HCT116 (cell line): ENCODE data around the gene GXYLT2. TPM values are rescaled to one million over a fixed set of nuclear protein-coding genes. Genes with fewer than 3 reads are reported as not detected.

Experiments
- ATAC-seq: fragments of 200-7000 bp; cut with Tn5 transposase; 2 replicates; pipeline ENCODE4 v1.9.1; 2020; ENCODE audit warnings: mild to moderate bottlenecking, moderate library complexity
- BruUV-seq: library from RNA; stranded (reverse); fragments of 400-500 nt; replicated peaks from 2 replicates; lab custom pipeline; 2021; lab: Mats Ljungman, UMichigan
- CTCF ChIA-PET: fragments of 300-600 bp; sonication (Branson Sonifier 250); formaldehyde crosslinking; loops from one replicate; lab custom pipeline; 2021; ENCODE audit warnings: antibody characterized with exemption; lab: Charles Lee
- POLR2A ChIA-PET: fragments of 300-600, 350-600 bp; sonication (Branson Sonifier 250); formaldehyde crosslinking; loops from one replicate; lab custom pipeline; 2021; ENCODE audit warnings: antibody characterized with exemption; lab: Charles Lee
- RAD21 ChIA-PET, 2 experiments: fragments of 300-600 bp; sonication (Branson Sonifier 250); formaldehyde crosslinking; loops; one replicate each; lab custom pipeline; 2023; ENCODE audit warnings: low total read pairs in 2 of 2; ENCODE audit not compliant: uncharacterized antibody in 2 of 2, unreplicated experiment in 2 of 2, low non-redundant PET in 1 of 2; lab: Charles Lee
- DNase-seq: peaks from one replicate; pipeline ENCODE4 v3.0.0-alpha.2; 2010; ENCODE audit warnings: low read depth, low spot score
- H2AFZ ChIP-seq: fragments of 200-600 bp; shearing (Covaris generic), sonication (generic); 2 replicates; pipeline ENCODE4 v1.6.1; 2017; ENCODE audit warnings: low read depth, mixed run types, mixed read lengths, antibody characterized with exemption, low read length; ENCODE audit not compliant: poor library complexity, severe bottlenecking
- H3K27ac ChIP-seq: 2 replicates; pipeline ENCODE4 v1.5.1; 2012; ENCODE audit warnings: low read depth, low read length
- H3K27me3 ChIP-seq: fragments of 200-600 bp; sonication (generic); 2 replicates; pipeline ENCODE4 v1.6.1; 2016; ENCODE audit warnings: mixed run types, low read length, mixed read lengths; ENCODE audit not compliant: insufficient read depth
- H3K36me3 ChIP-seq, 2 experiments: fragments of 200-500 bp in 1 of 2; fragments of 200-600 bp in 1 of 2; sonication (Bioruptor generic) in 1 of 2; sonication (generic) in 1 of 2; 2 replicates each; pipeline versions ENCODE4 v1.5.1 to v1.6.1; 2014 to 2016; ENCODE audit warnings: low read length in 2 of 2, inconsistent platforms in 1 of 2, mixed read lengths in 1 of 2, mixed run types in 1 of 2; ENCODE audit not compliant: insufficient read depth in 2 of 2, control insufficient read depth in 1 of 2
- H3K4me1 ChIP-seq, 2 experiments: fragments of 200-600 bp in 1 of 2; sonication (generic) in 1 of 2; 2 replicates each; pipeline versions ENCODE4 v1.5.1 to v1.6.1; 2012 to 2017; ENCODE audit warnings: low read length in 2 of 2, inconsistent platforms in 1 of 2, mild to moderate bottlenecking in 1 of 2, mixed read lengths in 1 of 2, mixed run types in 1 of 2, moderate library complexity in 1 of 2; ENCODE audit not compliant: insufficient read depth in 2 of 2, control insufficient read depth in 1 of 2
- H3K4me2 ChIP-seq: fragments of 200-600 bp; sonication (generic); 2 replicates; pipeline ENCODE4 v1.6.1; 2017; ENCODE audit warnings: mixed run types, low read length, mixed read lengths
- H3K4me3 ChIP-seq, 2 experiments: fragments of 200-600 bp in 1 of 2; sonication (generic) in 1 of 2; replicated peaks in 1 of 2; 2 replicates each; pipeline ENCODE4 v1.5.1; 2011 to 2016; ENCODE audit warnings: low read length in 2 of 2, control low read depth in 1 of 2, low read depth in 1 of 2, mild to moderate bottlenecking in 1 of 2, mixed read lengths in 1 of 2, mixed run types in 1 of 2
- H3K79me2 ChIP-seq: fragments of 200-600 bp; sonication (generic); 2 replicates; pipeline ENCODE4 v1.6.1; 2017; ENCODE audit warnings: mild to moderate bottlenecking, mixed run types, low read length, moderate library complexity, mixed read lengths; ENCODE audit not compliant: insufficient read depth
- H3K9ac ChIP-seq: fragments of 200-600 bp; sonication (generic); 2 replicates; pipeline ENCODE4 v1.6.1; 2016; ENCODE audit warnings: low read length, mixed read lengths
- H3K9me2 ChIP-seq: fragments of 200-600 bp; sonication (generic), shearing (Covaris generic); 2 replicates; pipeline ENCODE4 v1.6.1; 2017; ENCODE audit warnings: mixed run types, mild to moderate bottlenecking, moderate library complexity; ENCODE audit not compliant: insufficient read depth
- H3K9me3 ChIP-seq, 2 experiments: fragments of 200-500 bp in 1 of 2; fragments of 200-600 bp in 1 of 2; sonication (Bioruptor generic) in 1 of 2; sonication (generic) in 1 of 2; 2 replicates each; pipeline ENCODE4 v1.6.1; 2014 to 2017; ENCODE audit warnings: low read length in 2 of 2, mixed read lengths in 2 of 2, inconsistent platforms in 1 of 2, low read depth in 1 of 2, mild to moderate bottlenecking in 1 of 2, mixed run types in 1 of 2, moderate library complexity in 1 of 2; ENCODE audit not compliant: control insufficient read depth in 1 of 2, insufficient read depth in 1 of 2
- H4K20me1 ChIP-seq: fragments of 200-600 bp; sonication (generic), shearing (Covaris generic); 2 replicates; pipeline ENCODE4 v1.6.1; 2017; ENCODE audit warnings: mixed run types, mild to moderate bottlenecking, moderate library complexity; ENCODE audit not compliant: insufficient read depth
- CEBPB ChIP-seq: IDR thresholded peaks from 2 replicates; pipeline ENCODE4 v1.6.1; 2012; ENCODE audit warnings: low read depth
- EZH2 ChIP-seq: fragments of 200-600 bp; sonication (generic); IDR thresholded peaks from 2 replicates; pipeline ENCODE4 v1.6.1; 2017; ENCODE audit warnings: antibody characterized with exemption, mixed run types
- FOSL1 ChIP-seq: IDR thresholded peaks from 2 replicates; pipeline ENCODE4 v1.6.1; 2012; ENCODE audit warnings: low read depth
- JUND ChIP-seq: IDR thresholded peaks from 2 replicates; pipeline ENCODE4 v1.6.1; 2012
- POLR2A ChIP-seq: IDR thresholded peaks from 2 replicates; pipeline ENCODE4 v1.7.0; 2011; ENCODE audit warnings: borderline replicate concordance; ENCODE audit not compliant: insufficient read depth, insufficient read length; ENCODE audit errors: extremely low read depth
- POLR2AphosphoS5 ChIP-seq: IDR thresholded peaks from 2 replicates; pipeline ENCODE4 v1.6.1; 2011; ENCODE audit warnings: mild to moderate bottlenecking, low read depth, low read length, moderate library complexity
- RAD21 ChIP-seq: IDR thresholded peaks from 2 replicates; pipeline ENCODE4 v1.6.1; 2012; ENCODE audit warnings: low read depth, mild to moderate bottlenecking
- SP1 ChIP-seq: IDR thresholded peaks from 2 replicates; pipeline ENCODE4 v1.6.1; 2012; ENCODE audit warnings: low read depth
- TCF7L2 ChIP-seq: IDR thresholded peaks from 2 replicates; pipeline ENCODE4 v1.7.0; 2011; ENCODE audit warnings: borderline replicate concordance, inconsistent platforms; ENCODE audit not compliant: insufficient read depth, insufficient read length; ENCODE audit errors: extremely low read depth
- ZFX ChIP-seq: fragments of 450-650 bp; IDR thresholded peaks from 2 replicates; pipeline ENCODE4 v1.6.1; 2017
- ZNF274 ChIP-seq: fragments of 200-500 bp; sonication (Bioruptor generic); IDR thresholded peaks from 2 replicates; pipeline ENCODE4 v1.6.1; 2014; ENCODE audit warnings: mild to moderate bottlenecking, low read depth, low read length, inconsistent platforms
- intact Hi-C: fragments of 100-400 bp; cut with micrococcal nuclease; formaldehyde crosslinking; loops from 2 replicates; pipeline ENCODE4 v1.10.0; 2022
- total RNA-seq: library from RNA; stranded (reverse); gene quantifications from one replicate; pipeline ENCODE4 v1.2.1, GENCODE V29; 2021; ENCODE audit not compliant: unreplicated experiment
- TF ChIP-seq, protein P1 (sequence below): IDR thresholded peaks from 2 replicates; pipeline ENCODE4 v1.6.1; 2011; ENCODE audit warnings: mild to moderate bottlenecking, low read length, moderate library complexity; ENCODE audit not compliant: insufficient replicate concordance; ENCODE audit errors: extremely low read depth
- TF ChIP-seq, protein P2 (sequence below), 3 experiments: fragments of 200-600 bp in 1 of 3; sonication (generic) in 1 of 3; IDR thresholded peaks in 2 of 3; conservative IDR thresholded peaks in 1 of 3; 2 replicates each; pipeline ENCODE4 v1.5.1; 2012 to 2017; ENCODE audit warnings: low read depth in 2 of 3, low read length in 2 of 3, antibody characterized with exemption in 1 of 3, borderline replicate concordance in 1 of 3, control low read depth in 1 of 3, mild to moderate bottlenecking in 1 of 3, mixed read lengths in 1 of 3, mixed run types in 1 of 3, moderate library complexity in 1 of 3; ENCODE audit not compliant: insufficient read depth in 1 of 3
- TF ChIP-seq, protein P3 (sequence below): IDR thresholded peaks from 2 replicates; pipeline ENCODE4 v1.6.1; 2012
- TF ChIP-seq, protein P4 (sequence below): IDR thresholded peaks from 2 replicates; pipeline ENCODE4 v1.6.1; 2012; ENCODE audit warnings: low read depth
- TF ChIP-seq, protein P5 (sequence below): IDR thresholded peaks from 2 replicates; pipeline ENCODE4 v1.6.1; 2012

Gene GXYLT2
- total RNA-seq, 1 experiment from 2014 or later, result 5.6 TPM

DNA sequence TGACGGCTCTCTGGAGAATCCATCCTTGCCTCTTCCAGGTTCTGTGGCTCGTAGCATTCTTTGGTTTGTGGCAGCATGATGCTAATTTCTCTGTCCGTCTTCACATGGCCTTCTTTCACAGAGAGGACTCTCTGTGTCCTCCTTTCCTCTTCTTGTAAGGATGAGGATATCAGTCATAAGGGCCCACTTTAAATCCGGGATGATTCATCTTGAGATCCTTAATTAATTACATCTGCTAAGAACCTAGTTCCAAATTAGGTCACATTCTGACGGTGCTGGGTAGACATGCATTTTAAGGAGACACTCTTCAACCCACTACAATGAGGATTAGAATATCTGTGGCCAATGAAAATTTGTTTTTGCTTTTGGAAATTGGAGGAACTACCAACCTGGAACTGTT lies 15.7 kb upstream of the GXYLT2 start:
- no peaks in the 10 kb centered on the region; the same call in 1 of the 2 replicates for H3K9me2 ChIP-seq
- no peak for DNase-seq
- H3K4me2 ChIP-seq, result no peak overlapping the region
- H3K4me3 ChIP-seq, result no peak overlapping the region
- H3K9me3 ChIP-seq, result no peaks in the 10 kb centered on the region
- intact Hi-C loops, result no loop called here
- H3K36me3 ChIP-seq, result no peaks in the 10 kb centered on the region
- no peak overlapping the region for H2AFZ ChIP-seq
- H3K79me2 ChIP-seq, result no peaks in the 10 kb centered on the region
- H3K27me3 ChIP-seq, result peaks cover 8% of the 10 kb centered on the region; the same call in 1 of the 2 replicates
- ChIA-PET CTCF (no interaction called here), POLR2A (no interaction called here), RAD21 (no interaction called here)
- H3K4me1 ChIP-seq, result 0 out of 4 replicates have a peak, but pooled peaks cover 0 to 3% of the 10 kb centered on the region in 2 experiments
- TF ChIP-seq, protein P1, sequence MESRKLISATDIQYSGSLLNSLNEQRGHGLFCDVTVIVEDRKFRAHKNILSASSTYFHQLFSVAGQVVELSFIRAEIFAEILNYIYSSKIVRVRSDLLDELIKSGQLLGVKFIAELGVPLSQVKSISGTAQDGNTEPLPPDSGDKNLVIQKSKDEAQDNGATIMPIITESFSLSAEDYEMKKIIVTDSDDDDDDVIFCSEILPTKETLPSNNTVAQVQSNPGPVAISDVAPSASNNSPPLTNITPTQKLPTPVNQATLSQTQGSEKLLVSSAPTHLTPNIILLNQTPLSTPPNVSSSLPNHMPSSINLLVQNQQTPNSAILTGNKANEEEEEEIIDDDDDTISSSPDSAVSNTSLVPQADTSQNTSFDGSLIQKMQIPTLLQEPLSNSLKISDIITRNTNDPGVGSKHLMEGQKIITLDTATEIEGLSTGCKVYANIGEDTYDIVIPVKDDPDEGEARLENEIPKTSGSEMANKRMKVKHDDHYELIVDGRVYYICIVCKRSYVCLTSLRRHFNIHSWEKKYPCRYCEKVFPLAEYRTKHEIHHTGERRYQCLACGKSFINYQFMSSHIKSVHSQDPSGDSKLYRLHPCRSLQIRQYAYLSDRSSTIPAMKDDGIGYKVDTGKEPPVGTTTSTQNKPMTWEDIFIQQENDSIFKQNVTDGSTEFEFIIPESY, result no peak
- no peak for TF ChIP-seq JUND
- TF ChIP-seq, protein P2, sequence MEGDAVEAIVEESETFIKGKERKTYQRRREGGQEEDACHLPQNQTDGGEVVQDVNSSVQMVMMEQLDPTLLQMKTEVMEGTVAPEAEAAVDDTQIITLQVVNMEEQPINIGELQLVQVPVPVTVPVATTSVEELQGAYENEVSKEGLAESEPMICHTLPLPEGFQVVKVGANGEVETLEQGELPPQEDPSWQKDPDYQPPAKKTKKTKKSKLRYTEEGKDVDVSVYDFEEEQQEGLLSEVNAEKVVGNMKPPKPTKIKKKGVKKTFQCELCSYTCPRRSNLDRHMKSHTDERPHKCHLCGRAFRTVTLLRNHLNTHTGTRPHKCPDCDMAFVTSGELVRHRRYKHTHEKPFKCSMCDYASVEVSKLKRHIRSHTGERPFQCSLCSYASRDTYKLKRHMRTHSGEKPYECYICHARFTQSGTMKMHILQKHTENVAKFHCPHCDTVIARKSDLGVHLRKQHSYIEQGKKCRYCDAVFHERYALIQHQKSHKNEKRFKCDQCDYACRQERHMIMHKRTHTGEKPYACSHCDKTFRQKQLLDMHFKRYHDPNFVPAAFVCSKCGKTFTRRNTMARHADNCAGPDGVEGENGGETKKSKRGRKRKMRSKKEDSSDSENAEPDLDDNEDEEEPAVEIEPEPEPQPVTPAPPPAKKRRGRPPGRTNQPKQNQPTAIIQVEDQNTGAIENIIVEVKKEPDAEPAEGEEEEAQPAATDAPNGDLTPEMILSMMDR (IDR thresholded peaks at IDR 0.05 in 2 of 3, conservative IDR thresholded peaks at IDR 0.05 in 1 of 3; ENCODE audit: borderline replicate concordance in 1 of 3, insufficient read depth in 1 of 3, low read depth in 2 of 3, low read length in 2 of 3), result no peak
- no peak for TF ChIP-seq ZFX
- TF ChIP-seq CEBPB, result no peak
- TF ChIP-seq RAD21, result no peak
- no peak for TF ChIP-seq TCF7L2
- TF ChIP-seq, protein P3, sequence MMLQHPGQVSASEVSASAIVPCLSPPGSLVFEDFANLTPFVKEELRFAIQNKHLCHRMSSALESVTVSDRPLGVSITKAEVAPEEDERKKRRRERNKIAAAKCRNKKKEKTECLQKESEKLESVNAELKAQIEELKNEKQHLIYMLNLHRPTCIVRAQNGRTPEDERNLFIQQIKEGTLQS, result no peak
- TF ChIP-seq, protein P4, sequence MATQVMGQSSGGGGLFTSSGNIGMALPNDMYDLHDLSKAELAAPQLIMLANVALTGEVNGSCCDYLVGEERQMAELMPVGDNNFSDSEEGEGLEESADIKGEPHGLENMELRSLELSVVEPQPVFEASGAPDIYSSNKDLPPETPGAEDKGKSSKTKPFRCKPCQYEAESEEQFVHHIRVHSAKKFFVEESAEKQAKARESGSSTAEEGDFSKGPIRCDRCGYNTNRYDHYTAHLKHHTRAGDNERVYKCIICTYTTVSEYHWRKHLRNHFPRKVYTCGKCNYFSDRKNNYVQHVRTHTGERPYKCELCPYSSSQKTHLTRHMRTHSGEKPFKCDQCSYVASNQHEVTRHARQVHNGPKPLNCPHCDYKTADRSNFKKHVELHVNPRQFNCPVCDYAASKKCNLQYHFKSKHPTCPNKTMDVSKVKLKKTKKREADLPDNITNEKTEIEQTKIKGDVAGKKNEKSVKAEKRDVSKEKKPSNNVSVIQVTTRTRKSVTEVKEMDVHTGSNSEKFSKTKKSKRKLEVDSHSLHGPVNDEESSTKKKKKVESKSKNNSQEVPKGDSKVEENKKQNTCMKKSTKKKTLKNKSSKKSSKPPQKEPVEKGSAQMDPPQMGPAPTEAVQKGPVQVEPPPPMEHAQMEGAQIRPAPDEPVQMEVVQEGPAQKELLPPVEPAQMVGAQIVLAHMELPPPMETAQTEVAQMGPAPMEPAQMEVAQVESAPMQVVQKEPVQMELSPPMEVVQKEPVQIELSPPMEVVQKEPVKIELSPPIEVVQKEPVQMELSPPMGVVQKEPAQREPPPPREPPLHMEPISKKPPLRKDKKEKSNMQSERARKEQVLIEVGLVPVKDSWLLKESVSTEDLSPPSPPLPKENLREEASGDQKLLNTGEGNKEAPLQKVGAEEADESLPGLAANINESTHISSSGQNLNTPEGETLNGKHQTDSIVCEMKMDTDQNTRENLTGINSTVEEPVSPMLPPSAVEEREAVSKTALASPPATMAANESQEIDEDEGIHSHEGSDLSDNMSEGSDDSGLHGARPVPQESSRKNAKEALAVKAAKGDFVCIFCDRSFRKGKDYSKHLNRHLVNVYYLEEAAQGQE, result no peak
- TF ChIP-seq FOSL1, result no peak
- TF ChIP-seq SP1, result no peak
- TF ChIP-seq, protein P5, sequence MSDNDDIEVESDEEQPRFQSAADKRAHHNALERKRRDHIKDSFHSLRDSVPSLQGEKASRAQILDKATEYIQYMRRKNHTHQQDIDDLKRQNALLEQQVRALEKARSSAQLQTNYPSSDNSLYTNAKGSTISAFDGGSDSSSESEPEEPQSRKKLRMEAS, result no peak
- TF ChIP-seq POLR2AphosphoS5, result no peak
- no peak for TF ChIP-seq ZNF274
- no peak for TF ChIP-seq POLR2A
- TF ChIP-seq EZH2, result no peak
- no peak overlapping the region for H3K27ac ChIP-seq
- BruUV-seq, result no TSS peak
- no peaks in the 10 kb centered on the region for H4K20me1 ChIP-seq
- no peak for ATAC-seq
- H3K9ac ChIP-seq, result no peak overlapping the region
